DMS114 treated with DMSO at 0.1 percent for 48 hours (cell line): ENCODE data around the gene INA.

Experiments
- DNase-seq: peaks from one replicate; lab custom pipeline; 2025; ENCODE audit not compliant: unreplicated experiment; lab: John Stamatoyannopoulos, UW

Gene INA

GRCh38 chr10:103273041-103273441, 3.9 kb upstream of the INA start:
- no peak for DNase-seq

DNA sequence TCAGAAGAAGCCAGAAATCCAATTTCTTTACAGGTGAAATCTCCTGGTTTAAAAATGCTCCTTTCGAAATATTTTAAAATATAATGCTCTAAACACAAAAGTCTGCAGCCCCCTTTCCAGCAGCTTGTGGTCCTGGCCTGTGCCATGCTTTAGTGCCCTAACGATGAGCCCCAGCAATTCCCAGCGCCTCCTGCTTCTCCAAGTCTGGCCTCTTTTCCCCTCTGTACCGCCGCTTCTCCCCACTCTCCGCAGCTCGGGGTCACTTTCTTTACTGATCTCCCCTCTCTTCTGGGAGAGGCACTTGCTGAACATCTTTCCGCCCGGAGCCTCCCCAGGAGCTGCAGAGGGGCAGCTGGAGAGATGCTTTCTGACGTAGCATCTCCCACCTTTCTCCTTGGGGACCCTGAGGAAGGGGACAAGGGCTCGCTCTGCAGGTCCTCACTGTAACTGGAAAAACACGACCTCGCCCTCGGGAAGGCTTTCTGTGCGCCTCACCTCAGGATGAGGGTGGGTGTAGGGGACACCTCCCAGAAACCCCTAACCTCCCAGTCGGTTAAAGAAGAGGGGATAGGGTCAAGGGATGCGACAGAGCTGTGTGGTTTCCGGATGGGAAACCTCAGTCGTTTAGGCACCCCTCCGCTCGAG, 565 bp upstream of the INA start:
- no peak for DNase-seq

- no peak for DNase-seq
Observed at GRCh38 chr10:103277713-103278536, 987 bp downstream of the INA start.

GRCh38 chr10:103278537-103278823, 1.5 kb downstream of the INA start:
- no peak for DNase-seq

- DNase-seq = peak; percentile 27
Observed at GRCh38 chr10:103278862-103279298, 1.9 kb downstream of the INA start.

DNA sequence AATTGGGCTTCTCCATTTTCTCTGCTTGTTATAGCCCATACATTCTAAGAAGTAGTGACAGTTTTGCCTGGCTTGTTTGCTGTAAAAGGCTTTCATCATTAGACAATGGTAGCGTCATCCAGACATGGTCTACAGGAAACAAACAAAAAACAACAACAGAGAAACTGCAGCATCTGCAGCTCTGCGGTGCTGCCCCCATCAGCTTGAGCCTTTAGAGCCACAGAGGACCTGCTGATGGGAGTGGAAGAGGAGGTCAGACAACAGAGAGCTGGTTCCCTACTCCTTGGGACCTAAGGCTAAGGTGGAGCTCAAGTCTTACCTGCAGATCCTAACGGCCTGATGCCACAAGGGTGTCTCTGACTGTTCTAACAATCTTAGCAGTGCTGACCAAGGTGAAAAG, 3.1 kb downstream of the INA start:
- no peak for DNase-seq

GRCh38 chr10:103280506-103280905, 3.6 kb downstream of the INA start:
- DNase-seq = no peak

- DNase-seq = no peak
Observed at GRCh38 chr10:103281753-103282152, 4.8 kb downstream of the INA start.

DNA sequence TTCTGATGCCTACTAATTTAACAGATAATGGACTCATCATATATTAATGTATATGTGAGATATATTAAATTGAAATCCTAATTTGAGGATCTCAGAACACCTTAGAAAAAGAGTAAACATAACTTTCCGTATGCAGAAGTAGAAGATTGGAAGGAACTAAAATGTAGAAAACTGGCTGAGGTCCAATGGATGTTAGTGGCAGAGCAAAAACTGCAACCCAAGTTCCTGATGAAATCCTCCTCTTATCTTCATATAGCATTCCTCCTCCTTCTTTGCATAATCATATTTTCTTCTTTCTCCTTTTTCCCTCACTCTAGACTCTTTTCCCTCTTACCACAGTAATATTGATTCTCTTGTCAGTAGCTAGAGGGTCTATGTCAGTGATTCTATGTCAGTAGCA, 6.0 kb downstream of the INA start:
- no peak for DNase-seq

GRCh38 chr10:103284170-103284569, 7.2 kb downstream of the INA start:
- DNase-seq = no peak

GRCh38 chr10:103287992-103288391, 11.1 kb downstream of the INA start:
- no peak for DNase-seq

DNA sequence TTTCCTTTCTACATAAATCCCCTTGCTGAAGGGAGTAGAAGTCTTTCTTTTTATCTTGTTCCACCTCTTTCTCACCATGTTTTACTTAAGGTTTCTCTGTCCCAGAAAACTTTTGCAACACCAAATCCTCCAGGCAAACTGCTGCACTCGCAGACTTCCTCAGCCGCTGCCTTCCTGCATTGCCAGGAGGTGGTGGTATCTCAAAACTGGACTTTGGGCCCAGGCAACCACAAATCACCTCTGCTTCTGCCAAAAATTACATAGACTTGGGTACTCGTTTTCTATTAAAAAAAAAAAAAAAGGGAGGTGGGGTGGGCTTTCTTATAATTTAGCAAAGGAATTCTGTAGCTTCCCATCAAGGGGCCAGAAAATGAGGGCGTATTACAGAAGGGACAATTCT, 14.7 kb downstream of the INA start:
- no peak for DNase-seq

DNA sequence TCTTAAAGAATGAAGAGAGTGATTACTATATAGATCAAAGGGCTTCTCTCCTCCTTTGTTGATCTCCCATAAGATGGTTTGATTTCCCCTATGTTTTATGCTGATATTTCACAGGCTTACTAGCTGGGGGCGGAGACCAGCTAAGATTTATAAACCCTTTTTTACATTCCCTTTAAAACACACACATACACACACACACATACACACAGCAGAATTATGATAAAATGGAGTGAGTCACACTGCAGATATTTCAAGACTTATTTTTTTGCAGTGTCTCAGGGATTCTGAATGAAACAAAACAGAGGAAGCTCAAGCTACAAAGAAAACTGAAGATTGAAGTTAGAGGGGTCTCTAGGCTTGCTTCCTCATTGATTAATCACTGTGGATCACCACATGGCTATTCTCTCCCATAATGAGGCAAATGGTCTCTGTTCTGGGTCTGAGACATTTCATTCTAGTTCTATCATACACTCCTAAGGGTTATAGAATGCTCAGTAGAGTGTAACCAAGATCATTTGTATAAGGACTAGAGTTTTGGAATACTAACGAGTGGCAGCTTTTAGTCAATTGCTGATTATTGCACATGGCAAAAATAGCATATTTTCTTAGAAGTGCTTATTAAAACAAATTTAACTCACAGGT, 18.6 kb downstream of the INA start:
- DNase-seq = no peak

DNA sequence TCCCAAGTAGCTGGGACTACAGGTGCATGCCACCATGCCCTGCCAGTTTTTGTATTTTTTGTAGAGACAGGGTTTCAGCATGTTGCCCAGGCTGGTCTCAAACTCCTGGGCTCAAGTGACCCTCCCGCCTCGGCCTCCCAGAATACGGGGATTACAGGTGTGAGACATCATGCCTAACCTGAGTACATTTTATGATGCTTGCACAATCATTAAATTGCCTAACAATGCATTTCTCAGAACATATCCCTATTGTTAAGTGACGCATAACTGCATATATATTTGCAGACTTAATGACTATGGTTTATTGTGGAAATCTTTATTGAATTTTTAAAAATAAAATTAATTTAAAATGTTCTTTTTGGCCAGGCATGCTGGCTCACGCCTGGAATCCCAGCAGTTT, 30.7 kb downstream of the INA start:
- no peak for DNase-seq

- no peak for DNase-seq
Observed at GRCh38 chr10:103310197-103310596, 33.3 kb downstream of the INA start.

- no peak for DNase-seq
Observed at GRCh38 chr10:103316087-103316486, 39.1 kb downstream of the INA start.

DNA sequence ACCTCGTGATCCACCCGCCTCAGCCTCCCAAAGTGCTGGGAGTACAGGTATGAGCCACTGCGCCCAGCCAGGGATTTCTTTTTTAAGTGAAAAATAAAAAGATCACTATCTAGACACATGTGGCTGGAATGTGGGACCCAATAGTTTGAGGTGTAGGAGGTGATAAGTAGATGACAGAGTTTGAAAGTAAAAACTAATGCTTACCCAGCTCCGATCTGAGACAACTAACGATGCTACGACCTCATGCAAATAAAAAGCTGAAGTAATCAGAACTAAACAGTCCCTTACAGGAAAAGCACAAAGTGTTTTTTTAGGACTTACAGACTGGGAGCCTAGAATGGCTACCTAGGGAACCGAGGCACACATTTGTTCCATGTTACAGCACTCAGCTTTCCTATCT, 51.0 kb downstream of the INA start:
- no peak for DNase-seq

DNA sequence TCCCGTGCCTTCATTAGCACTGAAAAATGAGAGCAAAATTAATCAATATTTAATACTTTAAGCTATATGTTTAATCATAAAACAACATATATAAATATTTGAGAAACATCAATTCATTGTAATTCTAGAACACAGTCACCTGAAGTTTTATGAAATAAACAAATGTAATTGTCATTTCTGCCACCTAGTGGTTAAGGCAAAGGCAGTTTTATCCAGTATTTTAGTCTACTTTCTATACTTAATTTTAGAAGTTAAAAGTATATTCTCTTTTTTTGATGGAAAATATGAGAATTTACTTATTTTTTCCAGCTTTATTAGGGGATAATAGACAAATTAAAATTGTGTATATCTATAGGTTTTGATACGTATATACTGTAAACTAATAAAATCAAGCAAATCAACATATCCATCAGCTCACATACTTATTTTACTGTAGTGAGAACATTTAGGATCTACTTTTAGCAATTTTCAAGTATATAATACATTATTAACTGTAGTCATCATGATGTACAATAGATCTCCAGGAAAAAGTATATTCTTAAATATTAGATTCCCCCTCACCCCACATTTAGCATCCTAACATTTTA, 57.1 kb downstream of the INA start:
- peak; percentile 45 for DNase-seq

DNA sequence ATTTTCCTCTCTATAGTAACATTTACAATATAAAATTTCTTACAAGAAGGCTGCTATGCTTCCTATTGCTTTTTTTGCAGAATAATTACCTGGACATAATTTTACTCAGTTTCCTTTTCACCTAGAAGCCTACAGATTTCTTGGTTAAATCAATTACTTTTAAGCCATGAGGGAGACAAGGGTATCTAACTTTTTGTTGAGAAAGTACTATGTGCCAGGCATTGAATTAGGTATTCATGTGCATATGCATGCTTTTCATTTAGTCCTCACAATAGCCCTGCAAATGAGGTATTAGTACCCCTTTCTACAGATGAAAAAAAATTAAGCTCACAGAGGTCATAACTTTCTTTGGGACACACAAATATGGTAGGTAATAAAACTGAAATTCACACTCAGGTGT, 57.6 kb downstream of the INA start:
- no peak for DNase-seq

DNA sequence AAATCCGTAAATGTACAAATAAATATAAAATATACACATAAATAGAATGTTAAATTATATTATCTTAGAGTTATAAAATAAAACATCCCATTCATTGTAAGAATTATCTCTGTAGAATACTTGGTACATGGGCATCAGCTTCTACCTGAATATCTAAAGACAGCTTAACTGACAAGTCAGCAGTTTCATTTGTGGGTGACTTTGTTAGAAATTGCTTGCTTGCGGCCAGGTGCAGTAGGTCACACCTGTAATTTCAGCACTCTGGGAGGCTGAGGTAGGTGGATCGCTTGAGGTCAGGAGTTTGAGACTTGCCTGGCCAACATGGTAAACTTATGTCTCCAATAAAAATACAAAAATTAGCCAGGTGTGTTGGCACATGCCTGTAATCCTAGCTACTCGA, 59.4 kb downstream of the INA start:
- no peak for DNase-seq
